Forelimb muscle (tissue), 1 donor: ENCODE data around the gene BRF1. TPM values are rescaled to one million over a fixed set of nuclear protein-coding genes. Genes with fewer than 3 reads are reported as not detected.
"Not testable (repeated sequence)": the region's sequence is repeated elsewhere in the genome, so short reads cannot be mapped to it uniquely, and the experiment has no call there.

Source experiments
- DNase-seq: peaks from one replicate; pipeline ENCODE4 v3.0.0-alpha.2; 2013; ENCODE audit warnings: low read depth
- polyA plus RNA-seq: library from polyadenylated mRNA; unstranded; fragments of 120-200 nt; gene quantifications from one replicate; pipeline ENCODE4 v1.2.1, GENCODE V29; 2013; ENCODE audit not compliant: insufficient read length

The BRF1 gene
- polyA plus RNA-seq, 1 donor = 22.8 TPM

DNA sequence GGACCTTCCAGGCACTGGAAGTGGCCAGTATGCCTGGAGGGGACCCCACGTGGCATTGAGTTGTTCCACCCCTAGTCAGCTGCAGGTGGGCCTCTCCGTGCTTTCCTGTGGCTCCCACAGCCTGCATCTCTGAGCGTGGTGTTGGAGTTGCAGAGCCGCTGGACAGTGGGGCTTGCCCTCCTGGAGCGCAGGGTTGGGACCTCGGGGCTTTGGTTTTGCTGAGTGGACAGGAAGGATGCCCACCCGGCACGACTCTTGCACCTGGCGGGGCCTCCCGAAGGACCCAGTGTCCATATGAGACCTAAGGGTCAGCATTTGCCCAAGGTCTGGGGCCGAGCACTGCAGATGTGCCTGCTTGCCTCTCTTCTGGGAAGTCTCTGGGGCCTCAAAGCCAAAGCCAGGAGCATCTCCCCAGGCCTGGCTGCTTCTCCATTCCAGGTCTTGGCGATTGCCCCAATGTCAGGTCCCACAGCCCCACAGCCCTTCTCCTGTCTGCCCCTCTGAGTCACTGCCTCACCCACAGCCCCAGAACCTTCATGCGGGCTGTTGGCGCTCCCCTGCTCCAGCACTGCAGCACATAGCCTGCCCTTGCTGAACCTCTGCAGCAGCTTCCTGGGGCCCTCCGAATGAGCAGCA is 15.3 kb upstream of the BRF1 start:
- DNase-seq = no peak

DNA sequence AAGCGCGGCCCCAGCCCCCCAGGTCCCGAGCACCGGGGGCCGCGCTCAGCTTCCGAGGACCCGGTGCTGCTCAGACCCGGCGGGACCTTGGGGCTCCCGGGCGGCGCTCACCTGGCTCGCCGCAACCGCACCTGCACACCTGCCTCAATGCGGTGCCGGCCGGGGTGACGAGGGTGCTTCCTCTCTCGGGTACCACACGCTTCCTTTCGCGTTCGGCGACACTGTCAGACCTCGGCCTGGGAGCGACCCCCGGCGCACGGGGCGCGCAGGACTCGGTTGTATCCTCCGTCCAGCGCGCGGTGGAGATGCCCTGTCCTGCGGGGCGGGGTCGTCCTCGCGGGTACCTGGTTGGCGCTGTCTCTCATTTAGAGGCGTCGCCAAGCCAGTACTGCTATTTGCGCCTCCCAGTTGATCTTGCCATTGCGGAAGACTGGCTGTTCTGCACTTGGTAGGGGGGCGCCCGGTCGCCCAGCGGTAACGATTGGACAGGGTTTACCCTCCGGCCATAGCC is 14.5 kb upstream of the BRF1 start:
- no peak for DNase-seq

- DNase-seq = peak; percentile 94
These were observed 13.7 kb upstream of the BRF1 start, which contains the start of gene PACS2 for GRCh38 chr14:105314287-105315200. TSS of gene PACS2 (plus strand) at chr14:105314748. CDS start at chr14:105314919, 171 bp downstream.

GRCh38 chr14:105313381-105314286 is 12.8 kb upstream of the BRF1 start:
- no peak for DNase-seq

- no peak for DNase-seq
These were observed 12.2 kb upstream of the BRF1 start for GRCh38 chr14:105312973-105313372.

- DNase-seq = no peak
These were observed 11.0 kb upstream of the BRF1 start for GRCh38 chr14:105311838-105312237.

DNA sequence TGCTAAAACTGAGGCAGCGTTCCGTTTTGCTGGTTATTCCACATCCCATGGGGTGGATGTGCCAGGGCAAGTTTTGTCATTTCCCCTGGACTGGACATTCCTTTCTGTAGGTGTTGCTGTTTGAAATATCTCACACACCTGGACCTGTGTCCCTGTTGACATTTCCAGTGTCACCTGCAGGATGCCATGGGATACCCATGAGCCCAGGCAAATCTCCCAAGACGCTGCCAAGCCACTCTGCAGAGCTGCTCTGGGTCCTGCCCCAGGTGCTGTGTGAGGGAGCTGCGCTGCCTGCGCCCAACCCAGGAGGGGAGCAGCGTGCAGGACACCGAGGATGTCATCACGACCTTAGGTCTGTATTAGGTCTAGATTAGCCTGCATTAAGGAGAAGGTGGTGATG is 8.6 kb upstream of the BRF1 start:
- no peak for DNase-seq

DNA sequence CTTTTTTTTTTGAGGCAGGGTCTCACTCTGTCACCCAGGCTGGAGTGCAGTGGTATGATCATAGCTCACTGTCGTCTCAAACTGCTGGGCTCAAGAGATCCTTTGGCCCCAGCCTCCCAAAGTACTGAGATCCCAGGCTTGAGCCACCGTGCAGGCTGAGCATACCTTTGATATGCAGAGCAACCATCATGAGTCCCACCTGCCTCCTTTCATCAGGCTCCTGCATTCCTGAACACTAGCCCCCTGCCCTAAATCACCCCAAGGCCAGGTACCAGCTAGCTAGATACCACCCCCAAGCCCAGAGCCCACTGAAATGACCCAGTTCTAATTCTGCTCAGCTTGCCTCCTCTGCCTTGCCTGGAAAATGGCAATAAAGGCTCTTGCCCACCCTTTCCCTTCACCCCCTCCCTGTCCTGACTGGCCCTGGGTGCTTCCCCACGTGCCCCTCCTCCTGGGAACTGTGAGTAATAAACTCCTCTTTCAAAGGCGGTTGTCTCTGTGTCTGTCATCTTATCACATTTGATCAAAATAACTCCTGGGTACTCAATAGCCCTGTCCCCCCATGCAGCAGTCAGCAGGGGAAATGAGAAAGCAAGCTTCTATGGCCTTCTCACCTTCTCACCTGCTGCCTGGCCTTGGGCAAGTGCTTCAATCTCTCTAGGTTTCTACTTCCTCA is 6.4 kb upstream of the BRF1 start:
- no peak for DNase-seq

GRCh38 chr14:105305791-105306190 is 5.0 kb upstream of the BRF1 start:
- no peak for DNase-seq

GRCh38 chr14:105305345-105305744 is 4.5 kb upstream of the BRF1 start:
- DNase-seq = no peak

DNA sequence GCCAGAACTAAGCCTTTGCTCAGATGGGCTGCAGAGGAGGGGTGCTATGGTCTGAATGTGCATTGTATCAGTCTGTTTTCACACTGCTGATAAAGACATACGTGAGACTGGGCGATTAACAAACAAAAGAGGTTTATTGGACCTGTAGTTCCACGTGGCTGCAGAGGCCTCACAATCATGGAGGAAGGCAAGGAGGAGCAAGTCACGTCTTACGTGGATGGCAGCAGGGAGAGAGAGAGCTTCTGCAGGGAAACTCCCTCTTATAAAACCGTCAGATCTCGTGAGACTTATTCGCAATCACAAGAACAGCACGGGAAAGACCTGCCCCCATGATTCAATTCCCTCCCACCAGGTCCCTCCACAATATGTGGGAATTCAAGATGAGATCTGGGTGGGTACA is 3.8 kb upstream of the BRF1 start:
- no peak for DNase-seq

DNA sequence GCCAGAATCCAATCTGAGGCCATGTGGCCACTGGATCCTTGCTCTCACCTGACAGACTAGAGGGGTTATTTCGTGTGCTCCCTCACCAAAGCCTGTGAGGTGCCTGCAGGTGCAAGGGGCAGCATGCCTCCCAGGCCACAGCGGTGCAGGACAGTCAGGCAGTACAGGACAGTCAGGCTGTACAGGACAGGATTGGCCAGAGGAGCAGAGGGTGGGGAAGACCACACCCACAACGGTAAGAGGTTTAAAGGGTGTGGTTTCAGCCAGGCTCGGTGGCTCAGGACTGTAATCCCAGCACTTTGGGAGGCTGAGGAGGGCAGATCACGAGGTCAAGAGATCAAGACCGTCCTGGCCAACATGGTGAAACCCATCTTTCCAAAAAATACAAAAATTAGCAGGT is 3.1 kb upstream of the BRF1 start:
- DNase-seq = no peak

GRCh38 chr14:105301915-105302249 is 1.1 kb upstream of the BRF1 start:
- not testable (repeated sequence) for DNase-seq

- DNase-seq = peak; percentile 71
These were observed 508 bp upstream of the BRF1 start for GRCh38 chr14:105301103-105301914.

- no peak for DNase-seq
These were observed 903 bp downstream of the BRF1 start for GRCh38 chr14:105299654-105300541.

GRCh38 chr14:105297311-105297710 is 3.5 kb downstream of the BRF1 start:
- not testable (repeated sequence) for DNase-seq

DNA sequence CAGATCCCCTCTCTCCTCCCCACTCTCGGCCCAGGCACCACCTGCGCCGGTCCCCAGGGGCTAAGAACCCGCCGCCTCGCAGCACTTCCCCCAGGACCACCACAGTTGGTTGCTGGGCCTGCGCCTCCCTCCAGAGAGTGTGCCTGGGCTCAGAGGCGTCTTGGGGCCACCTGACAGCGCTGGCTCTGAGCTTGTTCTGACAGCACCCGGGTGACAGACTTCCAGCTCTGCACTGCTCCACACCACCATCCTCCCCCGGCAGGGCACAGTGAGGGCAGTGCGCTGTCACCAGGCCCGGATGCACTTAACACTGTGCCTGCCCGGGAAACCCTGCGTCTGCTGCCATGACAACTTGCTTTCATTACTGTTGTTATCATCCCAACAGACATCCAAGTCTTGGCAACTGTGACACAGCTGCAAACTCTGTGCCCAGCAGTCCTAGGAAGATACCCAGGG is 6.6 kb downstream of the BRF1 start:
- DNase-seq = no peak

DNA sequence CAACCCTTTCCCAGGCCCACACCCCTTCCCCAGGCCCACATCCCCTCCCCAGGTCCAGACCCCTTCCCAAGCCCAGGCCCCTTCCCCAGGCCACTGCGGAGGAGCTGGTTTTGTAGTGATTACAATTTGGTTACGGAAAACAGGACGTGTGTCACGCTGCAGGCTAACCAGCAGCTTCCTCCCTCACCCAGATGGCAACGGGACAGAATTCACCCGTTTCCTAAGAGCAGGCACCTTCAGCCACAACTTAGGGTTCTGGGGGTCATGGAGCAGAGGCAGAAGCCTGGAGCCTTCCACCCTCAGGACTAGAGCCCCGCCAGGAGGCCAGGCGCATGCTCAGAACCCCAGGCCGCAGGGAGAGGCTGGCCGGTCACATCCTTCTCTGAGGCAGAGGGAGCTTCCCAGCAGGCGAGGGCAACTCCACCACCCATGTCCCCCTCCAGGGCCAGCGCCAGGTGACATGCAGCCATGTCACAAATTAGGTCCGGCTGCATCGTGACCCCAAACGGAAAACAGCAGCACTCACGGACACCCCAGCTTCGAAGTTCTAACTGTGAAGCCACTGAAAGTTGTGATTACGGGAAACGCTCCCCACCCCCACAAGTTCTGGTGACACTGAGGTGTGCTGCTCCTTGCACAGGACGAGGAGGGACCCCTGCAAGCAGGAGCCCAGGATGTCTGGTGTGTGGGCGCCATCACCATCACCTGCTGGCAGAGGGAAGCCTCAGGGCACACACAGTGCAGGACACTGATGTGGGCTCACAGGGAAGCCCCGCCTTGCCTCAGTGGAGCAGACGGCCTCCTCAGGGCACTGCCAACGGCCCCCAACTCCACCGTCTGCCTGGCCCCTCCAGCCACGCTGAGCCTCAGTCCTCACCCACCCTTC is 7.7 kb downstream of the BRF1 start:
- no peak for DNase-seq
